ENCODE results near the gene LSM11.
"Not testable (repeated sequence)": the region's sequence is repeated elsewhere in the genome, so short reads cannot be mapped to it uniquely, and the experiment has no call there.

The LSM11 gene

DNA sequence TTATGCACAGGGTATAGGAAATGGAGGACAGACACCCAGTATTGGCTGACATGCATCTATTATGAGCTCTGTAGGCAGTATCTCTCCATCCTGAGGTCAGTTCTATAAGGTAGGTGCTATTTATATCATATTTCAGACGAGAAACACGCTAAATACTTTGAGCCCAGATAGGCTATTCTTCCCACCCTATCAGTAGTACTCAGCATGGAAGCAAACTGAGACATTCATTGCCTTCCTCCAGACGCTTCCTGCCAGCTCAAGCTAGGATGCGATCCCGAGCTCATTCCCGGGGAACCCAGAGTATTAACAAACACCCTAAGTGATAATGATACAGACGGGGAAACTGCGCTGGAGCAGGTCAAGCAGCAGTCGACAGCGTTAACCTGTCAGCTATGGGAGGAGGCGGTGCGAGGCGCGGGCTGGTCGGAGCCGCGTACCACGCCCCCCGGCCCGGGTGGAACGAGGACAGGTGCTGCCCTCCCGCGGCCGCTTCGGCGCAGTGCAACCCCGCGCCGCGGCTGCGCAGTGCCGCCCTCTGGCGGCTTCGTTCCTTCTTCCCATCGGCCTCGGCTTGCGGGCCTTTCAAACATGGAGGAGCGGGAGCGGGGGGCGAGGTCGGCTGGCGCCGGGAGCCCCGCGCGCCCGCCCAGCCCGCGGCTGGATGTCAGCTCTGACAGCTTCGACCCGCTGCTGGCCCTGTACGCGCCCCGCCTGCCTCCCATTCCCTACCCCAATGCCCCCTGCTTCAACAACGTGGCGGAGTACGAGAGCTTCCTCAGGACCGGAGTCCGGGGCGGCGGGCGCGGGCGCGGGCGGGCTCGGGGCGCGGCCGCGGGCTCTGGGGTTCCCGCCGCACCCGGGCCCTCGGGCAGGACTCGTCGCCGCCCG is at the start of gene LSM11:
LSM11 (plus strand) TSS at position 550 of the 888 bp plus-strand sequence; CDS start at position 589, 39 bp downstream.
- peak; percentile 92 for DNase-seq

DNA sequence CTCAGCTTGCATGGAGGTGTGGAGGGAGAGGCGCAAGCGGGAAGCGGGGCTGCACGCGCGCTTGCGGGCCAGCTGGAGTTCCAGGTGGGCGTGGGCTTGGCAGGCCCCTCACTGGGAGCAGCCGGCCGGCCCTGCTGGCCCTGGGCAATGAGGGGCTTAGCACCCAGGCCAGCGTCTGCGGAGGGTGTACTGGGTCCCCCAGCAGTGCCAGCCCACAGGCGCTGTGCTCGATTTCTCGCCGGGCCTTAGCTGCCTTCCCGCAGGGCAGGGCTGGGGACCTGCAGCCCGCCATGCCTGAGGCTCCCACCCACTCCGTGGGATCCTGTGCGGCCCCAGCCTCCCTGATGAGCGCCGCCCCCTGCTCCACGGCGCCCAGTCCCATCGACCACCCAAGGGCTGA is 49.7 kb upstream of the LSM11 start:
- DNase-seq, result not testable (repeated sequence)

DNA sequence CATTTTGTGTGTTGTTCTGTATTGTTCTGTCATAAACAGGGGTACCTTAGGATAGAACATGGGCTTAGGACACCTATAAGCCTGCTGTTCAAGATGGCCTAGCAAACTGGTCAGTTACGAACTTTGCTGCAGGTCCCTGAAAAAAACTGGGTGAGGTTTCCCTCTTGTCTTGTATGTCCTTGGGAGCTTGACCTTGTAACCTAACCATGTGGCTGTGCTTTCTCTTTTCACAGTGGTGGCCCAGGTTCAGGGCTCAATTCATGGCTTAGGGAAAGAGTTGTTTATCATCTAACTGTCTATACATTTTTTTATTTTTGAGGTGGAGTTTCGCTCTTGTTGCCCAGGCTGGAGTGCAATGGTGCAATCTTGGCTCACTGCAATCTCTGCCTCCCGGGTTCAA is 47.4 kb upstream of the LSM11 start:
- DNase-seq, result not testable (repeated sequence)

DNA sequence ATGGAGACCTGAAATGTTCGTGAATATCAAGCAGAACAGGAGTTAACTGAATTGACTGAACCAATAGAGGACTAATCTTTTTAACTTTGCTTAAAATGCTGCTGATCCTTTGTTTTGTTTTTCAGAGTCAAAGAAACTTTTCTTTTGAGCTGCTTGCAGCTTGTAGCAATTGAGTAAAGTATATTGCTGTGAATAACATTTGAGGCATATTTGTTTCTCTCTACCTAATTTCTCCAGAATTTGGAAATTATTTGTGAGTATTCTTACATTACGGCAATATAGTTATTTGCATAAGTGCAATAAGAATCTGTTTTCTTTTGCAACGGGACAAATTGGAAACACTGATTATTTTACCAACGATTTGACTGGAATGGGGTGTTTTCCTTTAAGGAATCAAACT is 44.8 kb upstream of the LSM11 start:
- not testable (repeated sequence) for DNase-seq

DNA sequence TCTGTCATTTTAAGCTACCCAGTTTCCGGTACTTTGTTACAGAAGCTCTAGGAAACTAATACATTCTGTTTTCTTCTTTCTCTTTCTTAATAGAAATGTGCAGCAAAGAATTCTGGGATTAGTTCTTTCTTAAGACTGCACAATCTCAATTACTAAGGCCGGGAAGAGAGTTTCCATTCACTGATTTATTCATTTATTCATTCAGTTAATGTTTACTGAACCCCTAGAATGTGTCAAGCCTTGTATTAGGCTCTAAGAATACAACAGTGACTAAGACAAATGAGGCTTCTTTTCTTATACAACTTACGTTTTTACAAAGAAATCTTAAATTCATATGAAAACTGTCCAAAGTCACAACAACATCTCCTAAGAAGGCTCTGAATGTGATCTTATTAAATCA is 39.8 kb upstream of the LSM11 start:
- no peak for DNase-seq

DNA sequence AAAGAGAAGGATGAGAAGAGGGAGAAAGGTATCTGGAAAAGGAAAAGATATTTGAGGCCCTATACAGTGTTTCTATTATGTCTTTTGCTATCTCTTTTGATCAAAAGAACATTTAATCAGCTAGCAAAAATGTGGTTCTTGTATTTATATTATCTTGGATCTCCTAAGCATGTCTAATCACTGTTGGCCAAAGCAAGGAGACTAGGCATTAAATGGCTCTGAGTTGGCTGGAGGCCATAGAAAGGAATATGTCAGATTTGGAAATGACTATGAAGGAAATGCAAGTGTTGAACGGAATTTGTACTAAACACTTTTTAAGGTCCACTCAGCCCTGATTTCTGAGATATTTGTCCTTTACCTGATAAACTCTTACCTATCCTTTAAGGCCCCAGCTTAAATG is 34.6 kb upstream of the LSM11 start:
- DNase-seq, result no peak

DNA sequence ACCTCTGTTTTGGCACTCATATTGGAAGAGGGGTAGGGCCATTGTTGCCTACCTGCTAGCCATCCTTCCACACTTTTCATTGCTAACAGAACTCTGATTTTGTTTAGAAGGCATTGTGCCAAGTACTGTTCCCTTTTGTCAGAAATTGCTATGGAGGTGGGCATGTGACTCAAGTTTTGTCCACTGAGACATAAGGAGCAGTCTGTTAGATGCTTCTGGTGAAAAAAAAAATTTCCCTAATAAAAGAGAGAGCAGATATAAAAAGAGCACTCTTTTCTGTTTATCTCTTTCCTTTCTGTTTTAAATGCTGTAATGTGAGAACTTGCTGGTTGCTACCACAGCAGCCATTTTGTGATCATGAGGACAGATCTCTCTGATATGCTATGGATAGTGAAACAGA is 34.2 kb upstream of the LSM11 start:
- DNase-seq, result no peak

DNA sequence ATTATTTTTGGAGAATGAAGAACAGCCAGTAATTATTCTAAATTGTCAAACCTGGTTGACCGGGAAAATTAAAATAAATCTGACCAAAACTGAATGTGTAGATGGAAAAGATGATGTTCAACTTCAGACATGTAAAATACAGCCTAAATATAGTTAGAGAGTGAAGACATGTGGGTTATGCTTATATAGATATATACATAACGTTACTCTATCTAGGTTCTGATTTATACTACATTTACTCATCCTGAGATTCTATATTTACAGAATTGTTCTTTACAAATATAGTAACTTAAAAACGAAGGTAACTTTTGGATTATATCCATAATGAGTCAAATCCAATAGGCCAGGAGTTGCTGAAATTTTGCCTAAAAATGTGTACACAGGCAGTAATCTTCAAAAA is 33.1 kb upstream of the LSM11 start:
- DNase-seq, result no peak

DNA sequence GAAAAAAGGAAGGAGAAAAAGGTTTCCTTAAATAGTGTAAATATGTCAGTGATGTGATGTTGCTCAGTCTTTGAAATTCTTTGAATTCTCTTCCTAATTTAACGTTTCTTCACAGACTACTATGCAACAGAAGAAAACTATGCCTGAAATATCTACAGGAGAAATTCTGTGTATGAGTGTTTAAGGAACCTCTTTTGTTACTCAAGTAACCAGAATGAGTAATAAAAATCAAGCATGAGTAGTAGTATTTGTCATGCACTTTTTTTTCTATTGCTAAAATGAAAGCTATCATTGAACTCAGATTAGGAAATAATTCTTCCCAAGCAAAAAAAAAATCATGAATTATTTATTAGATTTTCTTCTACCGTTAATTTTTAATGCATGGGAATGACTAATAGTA is 32.6 kb upstream of the LSM11 start:
- no peak for DNase-seq

DNA sequence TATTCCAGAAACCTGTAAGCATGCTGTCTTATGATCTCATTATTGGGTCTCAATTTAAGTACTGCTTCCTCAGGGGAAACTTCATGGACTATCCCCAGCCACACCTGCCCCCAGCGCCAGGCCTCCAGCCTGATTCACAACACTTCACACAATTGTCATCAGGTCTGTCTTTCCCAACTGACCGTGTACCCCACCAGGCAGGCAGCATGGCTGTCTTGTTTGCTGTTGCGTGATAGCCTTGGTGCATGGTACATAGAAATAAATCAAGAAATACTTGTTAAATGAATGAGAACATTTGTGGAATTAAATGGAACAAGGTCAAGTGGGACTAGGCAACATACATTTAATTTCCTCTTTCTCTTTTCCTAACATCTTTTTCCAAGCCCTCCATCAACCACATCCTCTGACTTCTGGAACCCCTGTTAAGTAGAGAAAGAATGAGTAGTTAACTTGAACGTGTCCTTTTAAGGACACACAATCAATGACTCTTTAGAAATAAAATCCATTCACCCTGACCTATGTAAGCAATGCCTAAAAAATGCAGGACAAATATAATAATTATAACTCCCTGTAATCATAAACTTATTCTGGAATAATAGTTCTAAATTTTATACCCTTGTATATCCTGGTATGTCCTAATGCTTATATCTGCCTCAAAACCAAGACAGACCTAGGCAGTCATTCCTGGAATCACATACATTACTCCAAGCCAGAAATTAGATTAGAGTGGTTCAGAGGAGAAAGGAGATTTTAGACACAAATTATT is 29.5 kb upstream of the LSM11 start:
- DNase-seq, result no peak

DNA sequence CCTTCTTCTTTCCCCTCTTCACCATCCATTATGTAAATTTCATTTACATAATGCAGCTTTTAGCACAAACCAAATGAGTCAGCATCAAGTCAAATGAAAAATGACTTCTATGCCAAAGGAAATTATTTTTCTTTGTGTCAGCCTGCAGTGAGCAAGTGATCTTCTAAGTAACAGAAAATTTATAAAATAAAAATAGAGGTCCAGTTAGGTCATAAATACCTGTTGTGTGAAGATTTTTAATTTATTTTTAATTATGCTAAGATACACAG is 29.0 kb upstream of the LSM11 start:
- no peak for DNase-seq

DNA sequence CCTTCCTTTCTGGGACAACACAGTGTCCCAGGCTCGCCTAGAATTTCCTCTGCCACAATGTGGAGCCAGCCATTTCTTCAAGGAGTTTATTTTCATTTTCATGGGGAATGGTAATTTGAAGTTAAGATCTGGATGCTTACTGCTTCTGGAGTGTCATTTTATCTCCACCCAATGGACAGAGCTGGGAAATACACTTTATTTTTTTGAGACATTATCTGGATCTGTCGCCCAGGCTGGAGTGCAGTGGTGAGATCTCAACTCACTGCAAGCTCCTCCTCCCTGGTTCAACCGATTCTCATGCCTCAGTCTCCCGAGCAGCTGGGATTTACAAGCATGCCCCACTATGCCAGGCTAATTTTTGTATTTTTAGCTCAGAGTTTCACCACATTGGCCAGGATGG is 25.0 kb upstream of the LSM11 start:
- DNase-seq, result peak; percentile 41

DNA sequence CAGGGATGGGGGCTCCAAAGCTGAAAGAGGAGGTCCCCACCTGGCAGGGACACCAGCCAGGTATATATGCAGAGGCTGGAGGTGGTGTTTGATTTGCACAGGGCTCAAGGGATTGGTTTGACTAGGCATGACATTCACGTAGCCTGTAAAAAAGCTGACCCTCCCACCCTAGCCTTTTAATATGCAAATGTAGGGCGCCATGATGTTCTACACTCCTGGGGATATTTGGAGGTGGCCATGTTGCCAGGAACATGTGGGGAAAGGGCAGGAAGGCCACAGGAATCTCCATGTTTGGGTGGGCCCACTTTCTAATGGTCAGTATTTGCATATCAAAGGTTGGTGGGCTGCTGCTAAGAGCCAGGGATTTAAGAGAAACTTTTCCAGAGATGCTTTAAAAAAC is 24.3 kb upstream of the LSM11 start:
- no peak for DNase-seq

DNA sequence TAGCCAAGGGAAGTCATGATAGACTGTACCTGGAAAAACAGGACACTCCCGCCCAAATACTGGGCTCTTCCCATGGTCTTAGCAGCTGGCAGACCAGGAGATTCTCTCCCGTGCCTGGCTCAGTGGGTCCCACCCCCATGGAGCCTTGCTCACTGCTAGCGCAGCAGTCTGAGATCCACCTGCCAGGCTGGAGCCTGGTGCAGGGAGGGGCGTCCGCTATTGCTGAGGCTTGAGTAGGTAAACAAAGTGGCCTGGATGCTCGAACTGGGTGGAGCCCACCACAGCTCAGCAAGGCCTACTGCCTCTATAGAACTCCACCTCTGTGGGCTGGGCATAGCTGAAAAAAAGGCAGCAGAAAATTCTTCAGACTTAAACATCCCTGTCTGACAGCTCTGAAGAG is 22.4 kb upstream of the LSM11 start:
- DNase-seq, result no peak

DNA sequence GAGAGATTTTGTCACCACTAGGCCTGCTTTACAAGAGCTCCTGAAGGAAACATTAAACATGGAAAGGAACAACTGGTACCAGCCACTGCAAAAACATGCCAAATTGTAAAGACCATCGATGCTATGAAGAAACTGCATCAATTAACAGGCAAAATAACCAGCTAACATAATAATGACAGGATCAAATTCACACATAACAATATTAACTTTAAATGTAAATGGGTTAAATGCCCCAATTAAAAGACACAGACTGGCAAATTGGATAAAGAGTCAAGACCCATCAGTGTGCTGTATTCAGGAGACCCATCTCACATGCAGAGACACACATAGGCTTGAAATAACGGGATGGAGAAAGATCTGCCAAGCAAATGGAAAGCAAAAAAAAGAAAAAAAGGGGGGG is 20.6 kb upstream of the LSM11 start:
- not testable (repeated sequence) for DNase-seq

DNA sequence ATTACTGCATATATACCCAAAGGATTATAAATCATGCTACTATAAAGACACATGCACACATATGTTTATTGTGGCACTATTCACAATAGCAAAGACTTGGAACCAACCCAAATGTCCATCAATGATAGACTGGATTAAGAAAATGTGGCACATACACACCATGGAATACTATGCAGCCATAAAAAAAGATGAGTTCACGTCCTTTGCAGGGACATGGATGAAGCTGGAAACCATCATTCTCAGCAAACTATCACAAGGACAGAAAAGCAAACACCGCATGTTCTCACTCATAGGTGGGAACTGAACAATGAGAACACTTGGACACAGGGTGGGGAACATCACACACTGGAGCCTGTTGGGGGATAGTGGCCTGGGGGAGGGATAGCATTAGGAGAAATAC is 16.9 kb upstream of the LSM11 start:
- not testable (repeated sequence) for DNase-seq

DNA sequence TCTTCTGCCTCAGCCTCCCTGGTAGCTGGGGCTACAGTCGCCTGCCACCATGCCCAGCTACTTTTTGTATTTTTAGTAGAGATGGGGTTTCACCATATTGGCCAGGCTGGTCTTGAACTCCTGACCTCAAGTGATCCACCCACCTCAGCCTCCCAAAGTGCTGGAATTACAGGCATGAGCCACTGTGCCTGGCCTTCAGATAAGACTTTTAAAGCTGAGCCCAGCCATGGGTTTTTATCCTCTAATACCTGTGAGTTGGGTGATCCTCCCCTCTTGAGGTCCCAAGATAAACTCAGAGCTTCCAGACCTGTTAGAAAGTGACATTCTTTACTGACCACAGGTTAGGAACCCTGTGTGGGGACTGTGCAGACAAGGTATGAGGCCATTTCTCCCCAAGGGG is 15.7 kb upstream of the LSM11 start:
- not testable (repeated sequence) for DNase-seq

DNA sequence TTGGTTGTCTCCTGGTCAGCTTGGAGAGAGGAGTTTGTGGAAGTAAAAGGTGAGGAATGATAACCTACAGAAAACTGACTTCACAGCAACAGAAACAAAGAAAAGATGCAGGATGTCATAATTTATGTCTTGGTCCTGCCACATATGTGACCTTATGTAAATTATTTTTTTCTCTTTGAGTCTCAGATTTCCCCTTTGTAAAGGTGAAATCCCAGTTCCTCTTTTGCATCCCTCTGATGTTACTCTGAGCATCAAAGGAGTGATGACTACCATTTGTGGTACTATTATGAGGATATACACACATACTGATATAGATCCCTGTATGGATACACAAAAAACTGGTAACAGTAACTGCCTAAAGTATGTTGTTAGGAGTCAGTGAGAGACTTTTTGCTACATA is 13.7 kb upstream of the LSM11 start:
- DNase-seq, result no peak

DNA sequence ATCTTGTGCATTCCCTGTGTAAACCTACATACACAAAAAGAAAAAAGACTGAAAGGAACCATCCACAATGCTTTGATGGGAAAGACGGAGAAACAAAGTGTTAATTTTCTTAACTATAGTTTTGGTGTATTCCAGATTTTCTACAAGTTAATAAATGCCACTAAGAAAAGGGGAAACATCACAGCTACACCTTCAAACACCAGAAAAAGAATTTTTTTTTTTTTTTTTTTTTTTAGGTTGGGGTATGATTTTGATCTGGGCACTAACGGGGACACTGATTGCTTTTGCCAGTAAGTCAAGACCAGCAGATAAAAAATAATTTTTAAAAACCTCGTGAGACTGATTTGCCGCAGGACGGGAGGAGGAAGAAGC is 12.6 kb upstream of the LSM11 start:
- DNase-seq, result no peak

DNA sequence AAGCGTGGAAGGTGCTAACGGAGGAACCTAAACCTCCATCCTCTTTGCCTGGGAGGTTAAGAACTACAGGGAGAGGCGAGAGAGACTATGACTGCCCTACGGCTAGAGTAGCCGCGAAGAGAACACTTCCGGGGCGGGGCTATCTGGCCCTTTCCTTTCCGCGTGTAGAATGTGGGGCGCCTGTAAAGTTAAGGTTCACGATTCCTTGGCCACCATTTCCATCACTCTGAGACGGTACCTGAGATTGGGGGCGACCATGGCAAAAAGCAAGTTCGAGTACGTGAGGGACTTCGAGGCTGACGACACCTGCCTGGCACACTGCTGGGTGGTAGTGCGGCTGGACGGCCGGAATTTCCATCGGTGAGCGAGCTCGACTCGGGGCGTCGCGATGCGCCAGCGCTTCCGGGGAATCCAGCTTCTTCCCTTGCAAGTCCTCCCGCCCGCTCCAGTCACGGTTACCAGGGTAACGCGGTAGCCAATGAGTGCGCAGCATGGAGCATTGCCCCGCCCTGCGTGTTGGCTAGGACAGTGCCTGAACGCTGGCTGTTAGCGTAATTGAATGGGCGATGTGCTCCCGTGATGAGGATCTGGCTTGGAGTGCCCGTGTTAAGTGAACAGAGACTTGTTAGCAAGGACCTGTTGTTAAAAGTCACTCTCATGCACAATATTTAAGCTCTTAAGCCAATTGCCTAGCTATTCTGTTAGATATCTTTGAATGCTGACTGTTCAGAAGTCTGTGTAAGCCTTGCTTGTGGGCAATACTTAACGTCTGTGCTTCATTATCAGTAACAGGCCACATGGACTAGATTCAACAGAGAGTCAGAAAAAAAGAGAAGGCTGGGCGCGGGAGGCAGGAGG is 12.0 kb upstream of the LSM11 start, which contains the start of gene THG1L:
THG1L (plus strand) TSS at position 149 of the 858 bp plus-strand sequence; CDS start at position 170, 21 bp downstream.
- DNase-seq, result peak; percentile 99

DNA sequence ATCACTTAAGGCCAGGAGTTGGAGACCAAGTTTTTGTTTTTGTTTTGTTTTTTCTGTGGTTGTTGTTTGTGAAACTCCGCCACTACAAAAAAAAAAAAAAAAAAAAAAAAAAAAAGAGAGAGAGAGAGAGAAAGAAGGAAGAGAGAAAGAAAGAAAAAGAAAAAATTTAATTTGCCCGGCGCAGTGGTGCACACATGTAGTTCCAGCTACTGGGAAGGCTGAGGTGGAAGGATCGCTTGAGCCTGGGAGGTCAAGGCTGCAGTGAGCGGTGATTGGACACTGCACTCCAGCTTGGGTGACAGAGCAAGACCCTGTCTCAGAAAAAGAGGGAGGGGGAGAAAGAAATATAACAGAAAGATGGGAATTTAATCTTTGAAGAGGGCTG is 11.4 kb upstream of the LSM11 start:
- DNase-seq, result no peak

DNA sequence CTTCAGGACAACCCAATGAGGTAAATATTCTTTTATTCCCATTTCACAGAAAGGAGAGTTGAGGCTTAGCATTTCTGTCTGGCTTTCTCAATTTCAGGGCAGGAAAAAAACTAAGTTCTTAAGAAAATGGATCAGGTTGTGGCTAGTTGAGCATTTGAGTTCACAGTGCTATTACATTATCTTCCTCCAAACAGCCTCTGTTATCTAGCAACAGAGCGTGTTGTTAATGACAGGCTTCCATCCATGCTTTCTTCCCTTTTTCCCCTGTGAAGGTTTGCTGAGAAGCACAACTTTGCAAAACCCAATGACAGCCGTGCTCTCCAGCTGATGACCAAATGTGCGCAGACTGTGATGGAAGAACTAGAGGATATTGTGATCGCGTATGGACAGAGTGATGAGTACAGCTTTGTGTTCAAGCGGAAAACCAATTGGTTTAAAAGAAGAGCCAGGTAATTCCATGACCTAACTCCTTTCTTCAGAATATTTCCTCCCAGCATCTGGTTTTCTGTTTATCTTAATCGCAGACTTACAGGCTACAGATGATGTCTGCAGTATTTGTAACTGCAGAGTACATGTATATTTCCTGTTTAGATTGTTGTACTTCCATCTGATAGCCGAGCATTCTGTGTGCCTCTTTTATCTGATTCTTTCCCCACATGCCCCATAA is 10.8 kb upstream of the LSM11 start:
- no peak for DNase-seq

DNA sequence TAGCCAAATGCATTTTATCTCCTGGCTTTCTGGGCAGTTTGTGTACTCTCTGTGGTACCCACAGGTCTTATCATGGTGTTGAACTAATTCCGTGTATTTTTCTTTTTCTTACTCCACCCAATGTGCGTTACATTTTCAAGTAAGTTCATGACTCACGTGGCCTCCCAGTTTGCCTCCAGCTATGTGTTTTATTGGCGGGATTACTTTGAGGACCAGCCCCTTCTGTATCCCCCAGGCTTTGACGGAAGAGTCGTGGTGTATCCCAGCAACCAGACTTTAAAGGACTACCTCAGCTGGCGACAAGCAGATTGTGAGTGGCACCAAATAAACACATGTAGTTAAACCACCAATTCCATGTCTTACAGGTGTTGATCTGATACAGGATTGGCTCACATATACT is 9.1 kb upstream of the LSM11 start:
- no peak for DNase-seq
